Kidney (tissue), 14 donors: ENCODE data around the gene SMAD1. TPM values are rescaled to one million over a fixed set of nuclear protein-coding genes. Genes with fewer than 3 reads are reported as not detected.

ENCODE experiments used
- DNase-seq, 5 donors: peaks; one replicate each; pipeline ENCODE4 v3.0.0-alpha.2; 2013 to 2020
- FAIRE-seq: peaks from 2 replicates; lab custom pipeline; 2012; peaks lifted over from hg19 to GRCh38; lab: Jason Lieb, UNC
- H3K27ac ChIP-seq, 2 donors: one replicate each; pipeline ENCODE4 v1.7.0; 2013; ENCODE audit warnings: low read depth in 2 of 2, low read length in 2 of 2, inconsistent platforms in 1 of 2
- H3K27me3 ChIP-seq: one replicate; pipeline ENCODE4 v1.7.1; 2013; ENCODE audit warnings: low read length, inconsistent platforms; ENCODE audit not compliant: control insufficient read depth, insufficient read depth
- H3K36me3 ChIP-seq, 3 donors: one replicate each; pipeline versions ENCODE4 v1.7.0 to v1.7.1; 2013; ENCODE audit warnings: low read length in 3 of 3, control low read depth in 1 of 3, inconsistent platforms in 1 of 3; ENCODE audit not compliant: insufficient read depth in 3 of 3, control insufficient read depth in 2 of 3
- H3K4me1 ChIP-seq, 3 donors: one replicate each; pipeline versions ENCODE4 v1.7.0 to v1.7.1; 2013; ENCODE audit warnings: low read length in 3 of 3, inconsistent platforms in 1 of 3, low read depth in 1 of 3; ENCODE audit not compliant: control insufficient read depth in 2 of 3, insufficient read depth in 2 of 3
- H3K4me3 ChIP-seq, 3 donors: one replicate each; pipeline versions ENCODE4 v1.7.0 to v1.8.1; 2013; ENCODE audit warnings: low read length in 3 of 3, control low read depth in 1 of 3, inconsistent platforms in 1 of 3
- H3K9ac ChIP-seq, 3 donors: one replicate each; pipeline versions ENCODE4 v1.7.0 to v1.7.1; 2013; ENCODE audit warnings: low read length in 3 of 3, control low read depth in 1 of 3, inconsistent platforms in 1 of 3
- H3K9me3 ChIP-seq, 3 donors: one replicate each; pipeline versions ENCODE4 v1.7.0 to v1.7.1; 2013; ENCODE audit warnings: low read length in 3 of 3, control low read depth in 1 of 3, inconsistent platforms in 1 of 3; ENCODE audit not compliant: control insufficient read depth in 2 of 3, insufficient read depth in 1 of 3
- CTCF ChIP-seq: IDR thresholded peaks from 3 replicates; pipeline ENCODE4 v1.5.1; 2012; ENCODE audit warnings: mild to moderate bottlenecking, moderate library complexity, borderline replicate concordance; ENCODE audit not compliant: insufficient read depth; ENCODE audit errors: extremely low read depth
- intact Hi-C: fragments of 100-400 bp; cut with DNase I; formaldehyde crosslinking; loops from one replicate; pipeline ENCODE4 v1.11.1; 2022
- polyA plus RNA-seq: library from polyadenylated mRNA; stranded (reverse); fragments of 350-450 nt; fragmentation: Illumina TruSeq; extraction: RNeasy Lipid Tissue Mini Kit (QIAGEN cat#74804); gene quantifications from one replicate; pipeline ENCODE4 v1.2.3, GENCODE V29; 2014; ENCODE audit warnings: low read depth, low replicate concordance; ENCODE audit not compliant: insufficient read depth
- total RNA-seq: library from RNA; stranded (reverse); fragmentation: NEBNext Ultra II Directional; extraction: Animal tissue kit (Norgen Biotek cat#: 25700); gene quantifications from one replicate; pipeline ENCODE4 v1.2.1, GENCODE V29; 2021
- donor health status: control.
- donor health status: control.
- donor health status: control.
- donor health status: control.
- donor health status: control.
- donor health status: DM: yes; HTN: yes; CAD: no.
- donor health status: Normal renal cell carcinoma (clear cell type).

SMAD1 gene
- total and polyA plus RNA-seq, 2 donors from 2014 or later, result 8.9 to 39.5 TPM

DNA sequence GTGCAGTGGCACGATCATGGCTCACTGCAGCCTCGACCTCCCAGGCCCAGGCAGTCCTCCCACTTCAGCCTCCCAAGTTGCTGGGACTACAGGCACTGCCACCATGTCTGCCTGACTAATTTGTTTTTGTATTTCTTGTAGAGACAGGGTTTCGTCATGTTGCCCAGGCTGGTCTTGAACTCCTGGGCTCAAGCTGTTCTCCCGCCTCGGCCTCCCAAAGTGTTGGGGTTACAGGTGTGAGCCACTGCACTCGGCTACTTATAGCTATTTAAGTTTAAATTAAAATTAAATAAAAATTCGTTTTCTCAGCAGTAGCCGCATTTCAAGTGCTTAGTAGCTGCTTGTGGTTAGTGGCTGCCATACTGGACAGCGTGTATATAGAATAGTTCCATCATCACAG, 3.5 kb downstream of the SMAD1 start:
- Histone ChIP-seq H3K4me3 (no peak overlapping the region), H3K9ac (no peak overlapping the region), H3K27ac (no peak overlapping the region), H3K4me1 (peaks cover 0 to 11% (median 10%) of the 10 kb centered on the region in 3 donors), H3K27me3 (no peaks in the 10 kb centered on the region), H3K36me3 (no peaks in the 10 kb centered on the region), H3K9me3 (no peaks in the 10 kb centered on the region)
- intact Hi-C loops, result no loop called here
- FAIRE-seq, result no peak
- no peak for TF ChIP-seq CTCF
- no peak for DNase-seq

- peaks cover 0 to 15% (median 8%) of the 10 kb centered on the region in 3 donors for H3K4me1 ChIP-seq
- DNase-seq, result no peak
- no peak overlapping the region for H3K9ac ChIP-seq
- TF ChIP-seq CTCF, result no peak
- no peak overlapping the region for H3K27ac ChIP-seq
- no peaks in the 10 kb centered on the region for H3K36me3 ChIP-seq
- H3K9me3 ChIP-seq, result no peaks in the 10 kb centered on the region
- FAIRE-seq, result no peak
- H3K27me3 ChIP-seq, result no peaks in the 10 kb centered on the region
- no peak overlapping the region for H3K4me3 ChIP-seq
- intact Hi-C loops, result no loop called here
Measured at GRCh38 chr4:145486603-145487002, 5.0 kb downstream of the SMAD1 start.

GRCh38 chr4:145487631-145488030, 6.0 kb downstream of the SMAD1 start:
- intact Hi-C loops, result no loop called here

More at GRCh38 chr4:145487631-145488030, 6.0 kb downstream of the SMAD1 start:
- Histone ChIP-seq H3K9me3 (no peaks in the 10 kb centered on the region), H3K27ac (no peak overlapping the region), H3K4me3 (no peak overlapping the region), H3K9ac (no peak overlapping the region), H3K36me3 (no peaks in the 10 kb centered on the region), H3K4me1 (peaks cover 0 to 19% (median 8%) of the 10 kb centered on the region in 3 donors), H3K27me3 (no peaks in the 10 kb centered on the region)
- FAIRE-seq, result no peak
- DNase-seq, result no peak
- no peak for TF ChIP-seq CTCF
